HPDE6-E6E7 (cell line): Measurements from ENCODE around the gene RPP38.

Source experiments
- DNase-seq: peaks from one replicate; pipeline ENCODE4 v3.0.0; 2011; ENCODE audit warnings: missing footprints; ENCODE audit errors: extremely low spot score

Gene RPP38

GRCh38 chr10:15106352-15107013 is 9.3 kb downstream of the RPP38 start:
- DNase-seq = peak; percentile 17

DNA sequence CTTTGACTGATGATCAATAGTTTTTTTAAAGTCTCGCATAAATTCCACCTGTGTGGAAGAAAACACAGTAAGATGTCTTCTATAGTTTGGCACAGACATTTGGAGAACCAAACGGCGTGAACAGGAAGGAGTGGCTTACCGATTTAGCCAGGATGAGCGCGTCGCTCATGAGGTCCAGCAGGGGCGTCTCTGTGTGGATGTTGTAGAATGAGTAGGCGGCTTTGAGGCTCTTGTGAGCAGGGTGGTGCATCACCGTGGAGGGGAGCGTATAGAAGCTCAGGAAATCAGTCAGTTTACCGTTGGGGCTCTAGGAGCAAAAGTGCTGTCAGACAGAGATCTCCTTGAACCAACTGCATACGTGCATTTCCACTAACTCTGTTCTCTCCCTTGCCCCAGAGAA is 15.5 kb downstream of the RPP38 start:
- DNase-seq = no peak

DNA sequence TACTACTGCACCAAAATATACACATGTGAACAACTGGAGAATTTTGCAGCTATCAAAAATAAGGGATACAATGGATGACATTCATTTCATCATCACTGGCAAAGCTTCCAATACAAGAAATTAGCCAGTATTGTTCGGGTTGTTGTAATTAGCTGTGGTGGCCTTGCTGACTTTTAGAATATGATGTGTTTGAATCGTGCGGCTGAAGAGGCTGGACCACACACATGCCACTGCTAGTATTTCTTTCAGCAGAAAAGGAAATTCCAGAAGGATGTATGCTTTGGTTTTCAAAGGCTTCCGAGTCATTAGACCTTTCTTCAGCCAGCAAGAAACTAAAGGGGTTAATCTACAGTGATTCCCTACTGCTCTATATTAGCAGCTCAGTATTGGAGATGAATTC is 16.6 kb downstream of the RPP38 start:
- no peak for DNase-seq

GRCh38 chr10:15116225-15116624 is 19.1 kb downstream of the RPP38 start:
- no peak for DNase-seq

DNA sequence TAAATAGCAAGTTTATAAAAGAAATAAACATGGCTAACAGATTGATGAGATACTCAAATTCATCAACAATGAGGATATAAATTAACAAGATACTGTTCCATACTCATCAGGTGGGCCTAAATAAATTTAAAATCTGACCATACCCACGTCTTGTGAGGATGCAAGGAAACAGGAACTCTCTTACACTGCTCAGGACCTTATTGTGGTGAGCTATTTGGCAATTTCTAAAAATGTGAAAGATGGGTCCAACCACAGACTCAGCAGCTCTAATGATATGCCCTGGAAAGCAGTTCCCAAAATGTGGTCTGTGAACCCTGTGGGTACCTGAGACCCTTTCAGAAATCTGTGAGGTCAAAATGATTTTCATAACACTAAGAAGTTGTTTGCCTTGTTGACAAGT is 21.5 kb downstream of the RPP38 start:
- DNase-seq = no peak

DNA sequence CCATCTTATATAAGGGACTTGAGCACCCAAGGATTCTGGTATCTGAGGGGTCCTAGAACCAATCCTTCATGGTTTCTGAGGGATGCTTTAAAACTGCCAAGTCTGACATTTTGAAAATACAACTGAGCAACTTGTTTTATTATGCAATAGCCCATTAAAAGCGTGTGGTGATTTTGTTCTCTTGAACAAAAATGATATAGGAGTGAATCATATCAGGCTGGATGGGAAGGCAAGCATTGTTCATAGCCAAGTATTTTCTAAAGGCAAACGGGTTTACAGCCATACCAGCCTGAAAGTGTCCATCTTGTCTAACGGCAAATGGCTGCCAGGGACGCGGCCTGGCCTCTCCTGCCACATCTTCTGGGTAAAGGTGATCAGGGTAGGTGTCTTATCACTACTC is 23.4 kb downstream of the RPP38 start:
- DNase-seq = peak; percentile 4

GRCh38 chr10:15121707-15122106 is 24.6 kb downstream of the RPP38 start:
- DNase-seq = no peak

GRCh38 chr10:15122477-15123030 is 25.4 kb downstream of the RPP38 start:
- DNase-seq = no peak

GRCh38 chr10:15123749-15124184 is 26.6 kb downstream of the RPP38 start:
- peak; percentile 10 for DNase-seq

GRCh38 chr10:15124190-15124589 is 27.0 kb downstream of the RPP38 start:
- DNase-seq = no peak

GRCh38 chr10:15124908-15125307 is 27.8 kb downstream of the RPP38 start:
- no peak for DNase-seq

DNA sequence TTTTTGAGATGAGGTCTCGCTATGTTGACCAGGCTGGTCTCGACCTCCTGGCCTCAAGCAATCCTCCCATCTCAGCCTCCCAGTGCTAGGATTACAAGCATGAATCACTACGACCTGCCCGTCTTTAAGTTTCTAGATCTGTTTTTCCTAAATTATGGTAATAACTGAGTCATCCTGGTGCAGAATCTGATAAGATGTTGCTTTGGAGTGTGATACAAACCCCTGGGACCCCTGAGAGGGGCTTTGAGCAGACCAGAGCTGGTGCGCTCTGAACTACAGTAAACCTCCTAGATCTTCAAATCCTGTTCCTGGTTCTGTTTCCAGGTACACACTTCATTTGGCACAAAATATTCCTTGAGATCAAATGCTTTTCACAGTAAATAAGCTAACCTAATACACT is 34.2 kb downstream of the RPP38 start:
- DNase-seq = no peak

GRCh38 chr10:15136129-15137035 is 39.2 kb downstream of the RPP38 start:
- DNase-seq = no peak

GRCh38 chr10:15137036-15137359 is 39.8 kb downstream of the RPP38 start:
- no peak for DNase-seq

GRCh38 chr10:15137636-15138035 is 40.5 kb downstream of the RPP38 start:
- no peak for DNase-seq

DNA sequence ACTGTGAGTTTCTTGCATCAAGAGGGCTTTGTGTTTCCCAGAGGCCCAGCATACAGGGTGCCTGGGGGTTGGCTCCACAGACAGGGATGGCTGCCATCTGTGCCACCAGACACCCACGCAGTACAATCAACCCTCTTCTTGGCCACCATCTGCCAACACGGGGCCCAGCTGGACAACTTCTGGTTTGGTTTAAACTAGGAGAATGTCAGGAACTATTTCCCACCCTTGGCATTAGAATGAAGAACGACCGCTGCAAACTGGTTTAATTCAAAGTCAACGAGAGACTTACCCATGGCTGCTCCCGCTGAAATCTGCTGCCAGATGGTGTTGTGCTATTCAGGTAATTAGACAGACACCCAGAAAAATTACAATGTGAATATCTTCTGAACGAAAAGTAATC is 43.5 kb downstream of the RPP38 start:
- DNase-seq = no peak

DNA sequence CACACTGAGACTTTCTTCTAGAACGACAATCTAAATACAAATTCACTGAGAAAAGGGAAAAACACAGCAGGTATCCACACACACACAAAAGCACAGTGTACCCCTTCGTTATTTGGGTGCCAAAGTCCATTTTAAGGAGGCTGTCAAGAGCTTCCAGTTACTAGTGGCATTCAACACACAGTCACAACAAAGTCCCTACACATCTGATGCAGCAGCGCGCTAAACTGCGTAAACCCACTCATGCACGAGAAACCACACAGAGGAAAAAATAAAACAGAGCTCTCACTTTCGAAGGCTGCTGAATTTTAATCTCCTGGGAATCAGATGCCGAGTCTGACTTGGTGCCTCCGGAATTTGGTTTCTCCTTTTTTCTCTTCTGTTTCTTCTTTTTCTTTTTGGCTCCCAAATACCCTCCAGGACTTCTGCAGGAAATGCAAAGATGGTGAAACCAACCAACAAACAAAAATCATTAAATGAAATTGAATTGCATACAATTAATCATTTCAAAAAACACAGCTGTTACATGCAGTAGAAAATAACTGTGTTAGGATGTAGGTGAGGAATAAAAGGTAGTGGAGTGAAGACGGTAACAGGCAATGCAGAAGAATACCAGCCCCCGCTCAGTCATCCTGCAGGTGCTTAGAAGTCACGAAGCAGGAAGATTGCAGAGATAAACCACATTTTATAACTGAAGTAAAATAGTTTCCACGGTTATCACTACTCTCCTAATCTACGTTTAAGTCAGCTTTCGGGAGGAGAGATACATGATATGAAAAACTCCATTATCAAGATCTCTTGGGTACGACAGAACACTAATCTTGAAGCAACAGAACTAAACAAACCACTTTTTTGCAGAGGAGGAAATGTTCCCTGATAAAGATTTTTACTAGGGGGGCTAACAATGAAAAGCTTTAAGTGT is 44.2 kb downstream of the RPP38 start:
- DNase-seq = no peak

DNA sequence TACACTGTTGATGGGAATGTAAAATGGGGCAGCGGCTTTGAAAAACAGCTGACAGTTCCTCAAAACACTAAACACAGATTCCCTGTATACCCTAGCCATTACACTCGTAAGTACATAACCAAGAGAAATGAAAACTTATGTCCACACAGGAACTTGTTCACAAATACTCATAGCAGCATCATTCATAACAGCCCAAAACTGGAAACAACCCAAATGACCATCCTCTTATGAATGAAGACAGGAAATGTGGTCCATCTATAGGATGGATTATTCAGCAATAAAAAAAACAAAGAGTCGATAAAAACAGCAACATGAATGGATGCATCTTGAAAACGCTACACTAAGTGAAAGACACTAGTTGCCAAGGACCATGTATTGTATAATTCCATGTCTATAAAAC is 47.6 kb downstream of the RPP38 start:
- no peak for DNase-seq

- no peak for DNase-seq
Observed at GRCh38 chr10:15146366-15146765, 49.2 kb downstream of the RPP38 start.

GRCh38 chr10:15147594-15148392 is 50.6 kb downstream of the RPP38 start:
- DNase-seq = no peak
